Prostate gland (tissue), 2 donors: ENCODE measurements around the gene GPM6B. TPM values are rescaled to one million over a fixed set of nuclear protein-coding genes. Genes with fewer than 3 reads are reported as not detected.

Experiments
- DNase-seq: peaks from one replicate; pipeline ENCODE4 v3.0.0-alpha.2; 2019; ENCODE audit warnings: low spot score
- H3K27ac ChIP-seq, 2 donors: fragments of 200-600 bp; sonication (generic); 2 replicates each; pipeline ENCODE4 v1.5.1; 2017 to 2019
- H3K27me3 ChIP-seq: fragments of 200-600 bp; sonication (generic); replicated peaks from 2 replicates; pipeline ENCODE4 v1.5.1; 2019; ENCODE audit not compliant: insufficient read depth
- H3K36me3 ChIP-seq, 2 donors: fragments of 200-600 bp; sonication (generic); 1 replicate in 1 of 2; 2 replicates in 1 of 2; pipeline versions ENCODE4 v1.5.1 to v1.8.1; 2017 to 2019
- H3K4me1 ChIP-seq: fragments of 200-600 bp; sonication (generic); replicated peaks from 2 replicates; pipeline ENCODE4 v1.5.1; 2019
- H3K4me3 ChIP-seq, 2 donors: fragments of 200-600 bp; sonication (generic); 2 replicates each; pipeline ENCODE4 v1.5.1; 2017 to 2019
- H3K9me3 ChIP-seq: fragments of 200-600 bp; sonication (generic); 2 replicates; pipeline ENCODE4 v1.5.1; 2017
- CTCF ChIP-seq, 4 experiments: fragments of 200-600 bp in 2 of 4; fragments of 450-650 bp in 2 of 4; sonication (generic) in 2 of 4; IDR thresholded peaks; 1 replicate in 3 of 4; 2 replicates in 1 of 4; pipeline ENCODE4 v1.5.1; 2016 to 2019; ENCODE audit warnings: antibody characterized with exemption in 4 of 4, mild to moderate bottlenecking in 2 of 4, moderate library complexity in 2 of 4
- POLR2A ChIP-seq: fragments of 450-650 bp; IDR thresholded peaks from one replicate; pipeline ENCODE4 v1.6.1; 2016; ENCODE audit warnings: antibody characterized with exemption, mild to moderate bottlenecking
- POLR2AphosphoS5 ChIP-seq: sonication (generic); formaldehyde crosslinking; IDR thresholded peaks from one replicate; pipeline ENCODE4 v1.6.1; 2017; ENCODE audit warnings: antibody characterized with exemption
- WGBS: methylation state at CpG from one replicate; pipeline ENCODE4 v1.1.5; 2018; 5-methylcytosine and 5-hydroxymethylcytosine counted together
- intact Hi-C: fragments of 100-400 bp; cut with DNase I; formaldehyde crosslinking; loops from one replicate; pipeline ENCODE4 v1.14.2; 2022
- total RNA-seq, 2 donors: library from RNA; depleted of rRNA; stranded (reverse); fragments of >200 nt; gene quantifications; one replicate each; pipeline ENCODE4 v1.1.0, GENCODE V29; 2016

Gene GPM6B
- total RNA-seq, 2 donors from 2014 or later: 10.1 to 12.3 TPM

DNA sequence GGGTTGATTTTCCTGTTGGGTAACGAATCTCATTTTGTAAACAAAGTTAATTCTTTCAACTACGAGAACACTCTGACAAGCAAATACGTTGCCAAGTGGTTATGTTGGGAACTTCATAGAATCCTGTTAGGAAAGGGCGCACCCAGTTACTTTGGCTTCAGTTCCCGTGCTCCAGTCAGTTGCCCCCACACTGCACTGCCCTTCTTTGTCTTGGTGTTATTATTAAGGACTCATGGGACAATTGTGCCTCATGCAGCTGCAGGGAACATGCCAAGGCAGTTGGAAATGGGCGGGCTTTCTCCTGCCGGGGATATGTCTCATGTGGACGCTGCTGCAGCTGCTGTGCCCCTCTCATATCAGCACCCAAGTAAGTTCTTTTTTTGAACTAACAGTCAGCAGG lies 53.4 kb downstream of the GPM6B start:
- TF ChIP-seq CTCF (IDR thresholded peaks at IDR 0.05) (peak in 1 of 4 experiments; percentile 43), POLR2AphosphoS5 (peak; percentile 76), POLR2A (no peak)

DNA sequence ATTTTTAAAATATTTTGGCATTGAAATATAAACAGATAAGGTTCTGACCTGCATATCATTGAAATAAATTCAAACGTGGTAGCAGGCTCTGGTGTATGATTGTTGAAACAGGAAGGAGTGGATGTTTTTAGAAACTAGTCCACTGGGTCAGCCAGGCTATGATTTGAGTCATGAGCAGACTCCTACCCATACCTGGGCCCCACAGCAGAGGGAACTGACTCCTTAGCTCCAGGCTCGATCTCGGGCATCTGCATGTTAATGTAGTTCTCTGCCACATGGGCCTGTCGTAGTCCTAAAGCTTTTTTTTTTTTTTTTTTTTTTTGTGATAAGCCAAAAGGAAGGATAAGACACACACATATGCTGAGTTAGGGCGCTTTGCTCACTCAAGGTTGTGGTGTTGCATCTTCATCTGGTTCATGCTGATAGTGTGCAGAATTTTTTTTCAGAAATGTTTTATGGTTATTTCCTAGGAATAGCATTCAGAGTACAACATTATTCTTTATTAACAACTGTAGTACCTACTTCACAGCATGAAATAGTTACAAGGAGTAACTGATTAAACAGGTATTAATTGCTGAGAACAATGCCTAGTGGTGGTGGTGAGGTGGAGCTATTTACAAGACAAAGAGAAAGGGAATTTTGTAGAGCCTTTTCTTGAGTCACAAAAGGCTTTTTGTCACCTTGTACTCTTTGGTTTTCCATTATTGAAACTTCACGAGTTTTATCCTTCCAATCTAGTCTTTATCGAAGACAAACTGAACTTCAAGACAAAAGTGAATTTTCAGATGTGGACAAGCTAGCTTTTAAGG lies 55.1 kb downstream of the GPM6B start:
- H3K27me3 ChIP-seq: no peaks in the 10 kb centered on the region
- 48% methylated on average over 7 of the region's 7 CpGs for WGBS
- peak overlapping the region in 1 of 2 donors; percentile 74 for H3K27ac ChIP-seq
- no peak for TF ChIP-seq POLR2AphosphoS5
- no peak for TF ChIP-seq POLR2A
- DNase-seq: no peak
- H3K4me1 ChIP-seq: no peaks in the 10 kb centered on the region
- H3K9me3 ChIP-seq: no peaks in the 10 kb centered on the region
- intact Hi-C loops: no loop called here
- H3K36me3 ChIP-seq: no peaks in the 10 kb centered on the region
- H3K4me3 ChIP-seq: no peak overlapping the region

More for the DNA sequence above, 53.4 kb downstream of the GPM6B start:
- Histone ChIP-seq H3K4me3 (peak overlapping the region in 1 of 2 donors; percentile 2), H3K36me3 (no peaks in the 10 kb centered on the region), H3K4me1 (no peaks in the 10 kb centered on the region), H3K9me3 (no peaks in the 10 kb centered on the region), H3K27me3 (no peaks in the 10 kb centered on the region), H3K27ac (peak overlapping the region; percentile 60 to 74)
- DNase-seq: peak; percentile 55
- WGBS: 12% methylated on average over 8 of the region's 8 CpGs
- intact Hi-C loops: no loop called here

DNA sequence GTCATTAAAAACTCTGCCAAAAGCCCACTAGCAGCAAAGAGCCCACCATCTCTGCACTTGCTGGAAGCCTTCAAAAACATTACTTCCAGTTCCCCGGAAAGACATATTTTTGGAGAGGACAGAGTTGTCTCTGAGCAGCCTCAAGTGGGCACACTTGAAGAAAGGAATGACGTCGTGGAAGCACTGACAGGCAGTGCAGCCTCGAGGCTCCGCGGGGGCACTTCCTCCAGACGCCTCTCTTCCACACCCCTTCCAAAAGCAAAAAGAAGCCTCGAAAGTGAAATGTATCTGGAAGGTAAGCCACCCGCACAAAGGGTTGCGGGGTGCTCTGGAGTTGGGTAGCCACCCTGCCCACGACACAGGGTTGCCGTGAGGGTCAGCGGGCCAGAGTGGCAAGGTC lies 56.5 kb downstream of the GPM6B start:
- Histone ChIP-seq H3K27me3 (no peaks in the 10 kb centered on the region), H3K27ac (no peak overlapping the region), H3K4me1 (no peaks in the 10 kb centered on the region), H3K9me3 (no peaks in the 10 kb centered on the region), H3K36me3 (no peaks in the 10 kb centered on the region), H3K4me3 (no peak overlapping the region)
- intact Hi-C loops: no loop called here
- 76% methylated on average over 8 of the region's 13 CpGs for WGBS
- no peak for TF ChIP-seq POLR2AphosphoS5
- no peak for TF ChIP-seq POLR2A
- TF ChIP-seq CTCF (IDR thresholded peaks at IDR 0.05): no peak
- no peak for DNase-seq

DNA sequence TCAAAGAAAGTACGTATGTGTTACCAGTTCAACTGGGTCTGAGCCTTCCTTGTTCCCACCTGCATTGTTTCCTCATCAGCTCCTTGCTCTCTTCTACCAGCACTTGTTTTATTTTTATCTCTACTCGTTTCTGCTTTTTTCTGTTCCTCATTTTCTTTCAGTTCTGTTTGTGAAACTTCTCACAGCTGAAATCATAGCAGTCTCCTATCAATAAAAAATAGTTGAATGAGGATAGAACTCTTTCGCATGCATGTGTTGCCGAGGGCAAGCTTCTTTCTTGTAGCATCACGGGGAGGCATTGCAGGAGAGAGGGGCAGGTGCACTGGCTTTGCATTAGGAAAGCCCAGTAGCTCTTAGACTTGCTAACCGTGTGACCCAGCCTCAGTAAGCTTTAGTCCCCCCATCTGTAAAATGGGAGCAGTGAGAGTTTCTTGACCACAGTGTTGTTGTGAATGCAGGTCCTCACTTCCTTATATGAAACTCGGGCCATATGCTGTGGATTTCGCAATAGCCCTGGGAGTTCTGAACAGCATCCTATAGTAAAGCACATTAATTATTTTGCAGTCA lies 57.7 kb downstream of the GPM6B start:
- no peak for DNase-seq
- Histone ChIP-seq H3K27me3 (no peaks in the 10 kb centered on the region), H3K9me3 (no peaks in the 10 kb centered on the region), H3K27ac (peak overlapping the region in 1 of 2 donors; percentile 62), H3K4me1 (no peaks in the 10 kb centered on the region), H3K36me3 (no peaks in the 10 kb centered on the region), H3K4me3 (no peak overlapping the region)
- WGBS: 86% methylated on average over 8 of the region's 8 CpGs
- TF ChIP-seq POLR2A (no peak), CTCF (IDR thresholded peaks at IDR 0.05) (no peak), POLR2AphosphoS5 (no peak)
- intact Hi-C loops: no loop called here

GRCh38 chrX:13756381-13756780 lies 60.5 kb downstream of the GPM6B start:
- WGBS: 85% methylated on average over 4 of the region's 4 CpGs
- no peaks in the 10 kb centered on the region for H3K9me3 ChIP-seq
- H3K36me3 ChIP-seq: no peaks in the 10 kb centered on the region
- DNase-seq: no peak
- no peaks in the 10 kb centered on the region for H3K27me3 ChIP-seq
- H3K4me3 ChIP-seq: no peak overlapping the region
- intact Hi-C loops: no loop called here
- H3K27ac ChIP-seq: peak overlapping the region; percentile 14 to 62
- no peaks in the 10 kb centered on the region for H3K4me1 ChIP-seq
- TF ChIP-seq POLR2AphosphoS5 (no peak), POLR2A (no peak), CTCF (IDR thresholded peaks at IDR 0.05) (no peak)
